ENCODE measurements around the gene HYAL3.
"Not testable (repeated sequence)": the region's sequence is repeated elsewhere in the genome, so short reads cannot be mapped to it uniquely, and the experiment has no call there.

DNA sequence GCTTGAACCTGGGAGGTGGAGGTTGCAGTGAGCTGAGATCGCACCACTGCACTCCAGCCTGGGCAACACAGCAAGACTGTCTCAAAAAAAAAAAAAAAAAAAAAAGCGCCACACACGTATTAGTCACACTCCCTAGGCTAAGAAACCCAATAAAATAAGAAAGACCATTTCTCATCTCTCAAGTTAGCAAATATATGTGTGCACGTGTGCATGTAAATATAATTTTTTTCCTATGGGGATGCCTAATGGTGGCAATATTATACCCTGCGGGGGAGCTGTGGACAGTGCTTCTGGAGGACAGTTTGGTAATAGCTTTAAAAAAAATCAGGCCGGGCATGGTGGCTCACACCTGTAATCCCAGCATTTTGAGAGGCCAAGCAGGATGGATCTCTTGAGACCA, 15.1 kb downstream of the HYAL3 start:
- TF ChIP-seq, protein P1, sequence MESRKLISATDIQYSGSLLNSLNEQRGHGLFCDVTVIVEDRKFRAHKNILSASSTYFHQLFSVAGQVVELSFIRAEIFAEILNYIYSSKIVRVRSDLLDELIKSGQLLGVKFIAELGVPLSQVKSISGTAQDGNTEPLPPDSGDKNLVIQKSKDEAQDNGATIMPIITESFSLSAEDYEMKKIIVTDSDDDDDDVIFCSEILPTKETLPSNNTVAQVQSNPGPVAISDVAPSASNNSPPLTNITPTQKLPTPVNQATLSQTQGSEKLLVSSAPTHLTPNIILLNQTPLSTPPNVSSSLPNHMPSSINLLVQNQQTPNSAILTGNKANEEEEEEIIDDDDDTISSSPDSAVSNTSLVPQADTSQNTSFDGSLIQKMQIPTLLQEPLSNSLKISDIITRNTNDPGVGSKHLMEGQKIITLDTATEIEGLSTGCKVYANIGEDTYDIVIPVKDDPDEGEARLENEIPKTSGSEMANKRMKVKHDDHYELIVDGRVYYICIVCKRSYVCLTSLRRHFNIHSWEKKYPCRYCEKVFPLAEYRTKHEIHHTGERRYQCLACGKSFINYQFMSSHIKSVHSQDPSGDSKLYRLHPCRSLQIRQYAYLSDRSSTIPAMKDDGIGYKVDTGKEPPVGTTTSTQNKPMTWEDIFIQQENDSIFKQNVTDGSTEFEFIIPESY (IDR thresholded peaks at IDR 0.05) = not testable (repeated sequence)
- not testable (repeated sequence) for TF ChIP-seq NFYB (IDR thresholded peaks at IDR 0.05; ENCODE audit: insufficient read depth, low read depth, low read length); POLR2A (IDR thresholded peaks at IDR 0.05; ENCODE audit: low read depth, low read length); EZH2 (IDR thresholded peaks at IDR 0.05; ENCODE audit: borderline replicate concordance, control insufficient read depth, low read depth, low read length); HDGF (IDR thresholded peaks at IDR 0.05); SUZ12 (IDR thresholded peaks at IDR 0.05; ENCODE audit: unreplicated experiment); YY1 (IDR thresholded peaks at IDR 0.05; ENCODE audit: low read depth, low read length); SPI1 (IDR thresholded peaks at IDR 0.05; ENCODE audit: borderline replicate concordance, insufficient read depth, low read depth, low read length)

Data from GM12878 (cell line).